ENCODE results near the gene GNAZ.

DNA sequence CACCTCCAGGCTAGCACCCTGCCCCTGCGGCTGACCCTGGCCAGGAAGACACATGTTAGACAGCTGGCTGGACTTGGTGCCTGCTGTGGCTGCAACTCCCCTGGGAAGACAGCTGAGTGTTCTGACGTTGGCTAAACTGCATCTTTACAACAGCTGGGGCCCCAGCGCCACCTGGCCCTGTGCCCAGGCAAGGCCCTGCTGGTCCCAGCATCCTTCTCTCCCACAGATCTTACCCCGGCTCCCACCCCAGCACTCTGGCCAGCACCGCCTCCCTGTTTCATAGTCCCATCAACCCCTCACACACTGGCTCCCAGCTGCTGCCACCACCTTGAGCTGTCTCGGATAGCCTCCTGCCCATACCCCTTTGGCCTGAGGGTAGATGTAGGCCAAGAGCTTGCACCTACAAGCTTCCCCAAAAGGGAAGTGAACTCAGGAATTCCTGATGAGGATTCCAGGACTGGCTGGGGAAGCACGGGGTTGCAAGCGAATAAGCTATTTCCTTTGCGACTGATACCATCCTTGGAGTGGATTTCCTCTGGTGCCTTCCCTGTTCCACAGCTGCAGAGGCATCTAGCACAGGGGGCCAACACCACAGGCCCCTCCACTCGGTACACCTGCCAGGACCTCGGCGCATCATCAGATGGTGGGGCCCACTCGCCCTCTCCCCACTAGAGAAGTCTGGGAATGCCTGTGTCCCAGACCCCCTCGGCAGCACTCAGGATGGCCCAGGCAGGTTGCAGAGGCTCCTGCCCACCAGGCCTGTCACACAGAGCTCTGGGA, 42.9 kb downstream of the GNAZ start:
- TF ChIP-seq CTCF (IDR thresholded peaks at IDR 0.05; ENCODE audit: low read depth, low read length, poor library complexity, severe bottlenecking): no peak
- TF ChIP-seq EZH2phosphoT487 (IDR thresholded peaks at IDR 0.05; ENCODE audit: borderline replicate concordance, low read length): no peak
